ENCODE measurements around the gene ZC3H6. TPM values are rescaled to one million over a fixed set of nuclear protein-coding genes. Genes with fewer than 3 reads are reported as not detected.

ZC3H6 gene, protein sequence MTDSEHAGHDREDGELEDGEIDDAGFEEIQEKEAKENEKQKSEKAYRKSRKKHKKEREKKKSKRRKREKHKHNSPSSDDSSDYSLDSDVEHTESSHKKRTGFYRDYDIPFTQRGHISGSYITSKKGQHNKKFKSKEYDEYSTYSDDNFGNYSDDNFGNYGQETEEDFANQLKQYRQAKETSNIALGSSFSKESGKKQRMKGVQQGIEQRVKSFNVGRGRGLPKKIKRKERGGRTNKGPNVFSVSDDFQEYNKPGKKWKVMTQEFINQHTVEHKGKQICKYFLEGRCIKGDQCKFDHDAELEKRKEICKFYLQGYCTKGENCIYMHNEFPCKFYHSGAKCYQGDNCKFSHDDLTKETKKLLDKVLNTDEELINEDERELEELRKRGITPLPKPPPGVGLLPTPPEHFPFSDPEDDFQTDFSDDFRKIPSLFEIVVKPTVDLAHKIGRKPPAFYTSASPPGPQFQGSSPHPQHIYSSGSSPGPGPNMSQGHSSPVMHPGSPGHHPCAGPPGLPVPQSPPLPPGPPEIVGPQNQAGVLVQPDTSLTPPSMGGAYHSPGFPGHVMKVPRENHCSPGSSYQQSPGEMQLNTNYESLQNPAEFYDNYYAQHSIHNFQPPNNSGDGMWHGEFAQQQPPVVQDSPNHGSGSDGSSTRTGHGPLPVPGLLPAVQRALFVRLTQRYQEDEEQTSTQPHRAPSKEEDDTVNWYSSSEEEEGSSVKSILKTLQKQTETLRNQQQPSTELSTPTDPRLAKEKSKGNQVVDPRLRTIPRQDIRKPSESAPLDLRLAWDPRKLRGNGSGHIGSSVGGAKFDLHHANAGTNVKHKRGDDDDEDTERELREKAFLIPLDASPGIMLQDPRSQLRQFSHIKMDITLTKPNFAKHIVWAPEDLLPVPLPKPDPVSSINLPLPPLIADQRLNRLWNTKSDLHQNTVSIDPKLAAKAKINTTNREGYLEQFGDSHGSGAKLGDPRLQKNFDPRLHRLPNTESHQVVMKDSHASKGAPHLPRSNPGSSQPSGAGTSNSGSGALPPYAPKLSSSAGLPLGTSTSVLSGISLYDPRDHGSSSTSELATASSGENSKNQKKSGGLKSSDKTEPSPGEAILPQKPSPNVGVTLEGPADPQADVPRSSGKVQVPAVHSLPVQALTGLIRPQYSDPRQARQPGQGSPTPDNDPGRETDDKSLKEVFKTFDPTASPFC
- 1.3 and 1.5 TPM in 2 replicates for total RNA-seq

DNA sequence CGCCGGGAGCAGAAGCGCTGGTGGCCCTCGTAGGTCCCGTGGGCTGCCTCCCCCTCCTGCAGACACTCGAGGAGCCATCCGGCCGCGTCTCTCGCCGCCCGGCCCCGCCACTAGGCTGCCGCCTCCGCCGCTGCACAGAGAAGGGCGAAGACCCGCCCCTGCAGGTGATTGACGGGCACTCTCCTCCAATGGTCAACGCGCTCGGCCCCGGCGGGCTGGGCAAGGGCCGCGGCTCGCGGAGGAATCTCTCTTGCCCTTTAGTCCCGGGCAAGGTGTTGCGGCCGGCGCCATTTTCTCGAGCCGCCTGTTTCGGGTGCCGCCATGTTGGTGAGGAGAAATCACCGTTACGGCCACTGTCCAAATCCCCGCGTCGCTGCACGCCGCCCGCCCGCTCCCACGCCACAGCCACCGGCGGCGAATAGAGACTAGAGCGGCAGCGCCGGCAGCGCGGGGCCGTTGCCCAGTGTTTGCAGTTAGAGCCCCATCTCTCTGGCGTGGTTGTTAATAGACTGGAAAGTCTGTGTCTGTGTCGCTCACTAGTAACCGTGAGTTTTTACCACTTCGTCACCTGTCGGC, at the start of gene ZC3H6:
Gene ZC3H6, plus strand, starts transcription at position 287 of the 576 bp plus-strand sequence. CDS start 398 bp downstream, outside the sequence.

DNA sequence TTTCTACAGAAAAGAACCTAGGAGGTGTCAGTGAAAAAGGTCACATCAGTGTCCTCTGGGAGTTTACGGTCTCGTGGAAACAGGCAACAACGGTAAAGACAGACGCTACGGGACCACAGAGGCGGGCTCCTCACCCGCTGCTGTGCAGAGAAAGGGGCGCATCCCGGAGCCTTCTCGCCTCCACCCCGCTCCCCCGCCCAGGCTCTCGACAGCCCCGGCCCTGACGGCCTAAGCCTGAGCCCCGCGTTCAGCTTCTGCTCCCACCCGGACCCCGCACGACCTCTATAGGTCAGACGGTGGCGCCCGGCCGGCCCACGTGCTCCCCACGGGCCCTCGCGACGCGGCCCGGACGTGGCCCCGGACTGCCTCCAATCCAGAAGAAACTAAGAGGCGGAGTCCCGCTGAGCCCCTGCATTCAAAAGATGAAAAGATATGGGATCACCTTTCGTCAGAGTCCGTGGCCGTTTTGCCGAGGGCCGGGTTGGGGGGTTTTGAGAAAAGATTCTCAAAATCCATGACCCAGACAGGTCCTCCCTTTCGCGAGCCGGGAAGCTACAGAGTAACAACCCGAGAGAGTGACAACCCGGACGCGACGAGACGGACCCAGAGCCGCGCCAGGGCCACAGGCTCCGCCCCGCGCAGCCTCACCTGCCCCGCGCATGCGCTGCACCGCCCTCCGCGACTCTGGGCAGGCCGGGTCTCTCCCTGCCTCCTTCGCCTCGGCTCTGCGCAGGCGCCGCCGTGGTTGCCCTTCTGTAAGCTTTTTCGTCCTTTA, 20.7 kb upstream of the ZC3H6 start, which contains the start of gene ZC3H8:
Gene ZC3H8, minus strand, starts transcription at position 577 of the 775 bp plus-strand sequence. Its CDS starts 61 bp downstream, at position 516.

Other genes with a start within 250 kb of the ZC3H6 start
- gene TMEM87B, start 220.3 kb upstream of the ZC3H6 start, total RNA-seq = 9.2 and 9.8 TPM in 2 replicates
- 1.0 and 2.0 TPM in 2 replicates for gene FBLN7, start 137.2 kb upstream of the ZC3H6 start, total RNA-seq
- gene ZC3H8, start 20.6 kb upstream of the ZC3H6 start, total RNA-seq = 0.74 and 2.5 TPM in 2 replicates
- gene RGPD8, start 158.0 kb downstream of the ZC3H6 start, total RNA-seq = 1.6 and 2.4 TPM in 2 replicates
- gene TTL, start 206.6 kb downstream of the ZC3H6 start, total RNA-seq = 33.0 and 38.9 TPM in 2 replicates